Astrocyte (in vitro differentiated cells and primary cell): ENCODE results near the gene COL4A5. TPM values are rescaled to one million over a fixed set of nuclear protein-coding genes. Genes with fewer than 3 reads are reported as not detected.

Source experiments
- DNase-seq: peaks from one replicate; pipeline ENCODE4 v3.0.0-alpha.2; 2010; ENCODE audit warnings: low read depth
- FAIRE-seq: peaks from 2 replicates; lab custom pipeline; 2011; peaks lifted over from hg19 to GRCh38; lab: Jason Lieb, UNC
- H2AFZ ChIP-seq: 2 replicates; pipeline ENCODE4 v1.6.0; 2012; ENCODE audit warnings: low read depth, low read length, inconsistent platforms
- H3K27ac ChIP-seq: 2 replicates; pipeline ENCODE4 v1.5.1; 2011; ENCODE audit warnings: low read depth, low read length, inconsistent platforms
- H3K27me3 ChIP-seq: 2 replicates; pipeline ENCODE4 v1.6.0; 2011; ENCODE audit warnings: low read length, inconsistent platforms; ENCODE audit not compliant: insufficient read depth
- H3K36me3 ChIP-seq: 2 replicates; pipeline ENCODE4 v1.5.1; 2011; ENCODE audit warnings: low read length, inconsistent platforms; ENCODE audit not compliant: insufficient read depth
- H3K4me1 ChIP-seq: 2 replicates; pipeline ENCODE4 v1.5.1; 2011; ENCODE audit warnings: low read length, inconsistent platforms; ENCODE audit not compliant: insufficient read depth
- H3K4me2 ChIP-seq: 2 replicates; pipeline ENCODE4 v1.6.0; 2012; ENCODE audit warnings: low read length, inconsistent platforms
- H3K4me3 ChIP-seq: 2 replicates; pipeline ENCODE4 v1.5.1; 2011; ENCODE audit warnings: low read depth, mild to moderate bottlenecking, low read length, inconsistent platforms; ENCODE audit not compliant: insufficient read depth
- H3K79me2 ChIP-seq: 2 replicates; pipeline ENCODE4 v1.6.0; 2012; ENCODE audit warnings: mild to moderate bottlenecking, low read length, inconsistent platforms; ENCODE audit not compliant: insufficient read depth
- H3K9ac ChIP-seq: 2 replicates; pipeline ENCODE4 v1.6.0; 2012; ENCODE audit warnings: mild to moderate bottlenecking, low read length, inconsistent platforms
- H3K9me3 ChIP-seq: 2 replicates; pipeline ENCODE4 v1.5.1; 2012; ENCODE audit warnings: low read depth, mild to moderate bottlenecking, low read length, inconsistent platforms; ENCODE audit not compliant: insufficient read depth
- H4K20me1 ChIP-seq: 2 replicates; pipeline ENCODE4 v1.6.0; 2012; ENCODE audit warnings: low read length, inconsistent platforms; ENCODE audit not compliant: insufficient read depth
- H3K27ac Mint-ChIP-seq: one replicate; pipeline ENCODE4 v1.8.0; 2021; ENCODE audit warnings: mild to moderate bottlenecking, mixed read lengths; ENCODE audit not compliant: unreplicated experiment
- H3K27me3 Mint-ChIP-seq: one replicate; pipeline ENCODE4 v1.8.0; 2021; ENCODE audit warnings: low read depth, mixed read lengths; ENCODE audit not compliant: unreplicated experiment
- H3K36me3 Mint-ChIP-seq: one replicate; pipeline ENCODE4 v1.8.0; 2021; ENCODE audit warnings: low read depth, mixed read lengths; ENCODE audit not compliant: unreplicated experiment
- H3K4me1 Mint-ChIP-seq: one replicate; pipeline ENCODE4 v1.8.0; 2021; ENCODE audit warnings: low read depth, mixed read lengths; ENCODE audit not compliant: unreplicated experiment
- H3K4me3 Mint-ChIP-seq: one replicate; pipeline ENCODE4 v1.8.0; 2021; ENCODE audit warnings: mild to moderate bottlenecking, moderate library complexity, mixed read lengths; ENCODE audit not compliant: unreplicated experiment
- H3K9me3 Mint-ChIP-seq: one replicate; pipeline ENCODE4 v1.8.0; 2021; ENCODE audit warnings: mild to moderate bottlenecking, mixed read lengths; ENCODE audit not compliant: unreplicated experiment
- CTCF ChIP-seq: IDR thresholded peaks from 2 replicates; pipeline ENCODE4 v1.5.1; 2011; ENCODE audit warnings: low read depth, mild to moderate bottlenecking, inconsistent platforms, low read length, moderate library complexity; ENCODE audit not compliant: insufficient read depth
- EZH2 ChIP-seq: IDR thresholded peaks from 2 replicates; pipeline ENCODE4 v1.6.1; 2012; ENCODE audit warnings: mild to moderate bottlenecking, low read length, inconsistent platforms; ENCODE audit not compliant: insufficient read depth
- total RNA-seq: library from RNA; stranded (reverse); gene quantifications from 2 replicates; pipeline ENCODE4 v1.2.1, GENCODE V29; 2021

COL4A5 gene
- total RNA-seq, 1 donor from 2014 or later = 57.1 TPM

DNA sequence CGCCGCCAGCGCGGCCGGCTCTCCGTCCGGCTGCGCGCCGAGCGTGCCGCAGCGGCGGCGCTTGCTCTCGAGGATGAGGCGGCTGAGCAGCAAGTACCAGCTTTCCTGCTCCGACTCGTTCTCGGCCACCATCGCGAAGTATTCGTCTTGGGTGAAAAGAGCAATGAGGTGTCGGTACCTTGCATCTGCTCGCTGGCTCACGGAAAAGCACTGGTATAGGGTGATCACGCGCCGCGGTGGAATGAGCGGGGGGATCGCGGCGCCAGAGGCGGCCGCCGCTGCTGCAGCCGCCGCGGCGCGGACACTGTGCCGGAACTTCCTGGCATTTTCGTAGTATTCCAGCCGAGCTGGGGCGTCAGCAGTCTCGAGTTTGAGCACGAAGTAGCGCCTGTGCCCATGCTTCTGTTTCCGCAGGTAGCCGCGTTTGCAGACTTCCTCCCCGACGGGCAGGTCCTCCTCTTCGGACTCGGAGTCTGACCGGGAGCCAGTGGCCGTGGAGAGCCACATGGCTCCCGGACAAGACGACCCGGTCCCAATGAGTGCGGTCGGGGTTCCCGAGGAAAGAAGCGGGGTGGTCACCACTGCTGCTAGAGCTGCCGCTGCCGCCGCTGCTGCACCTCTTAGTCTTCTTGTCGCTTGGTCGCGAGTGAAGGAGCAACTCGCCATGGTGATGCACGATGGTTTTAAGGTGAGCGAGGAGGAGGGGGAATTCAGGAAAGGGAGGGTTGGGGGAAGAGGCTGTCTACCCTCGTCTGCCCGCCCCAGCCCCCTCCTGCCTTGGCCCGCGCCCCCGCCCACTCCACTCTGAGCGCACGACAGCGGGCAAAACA, 296.3 kb downstream of the COL4A5 start:
- TF ChIP-seq EZH2 = peak; percentile 28
- no peak for TF ChIP-seq CTCF
- Histone ChIP-seq H3K4me1 (peaks cover 2% of the 10 kb centered on the region), H3K27me3 (peaks cover 53% of the 10 kb centered on the region), H3K27ac (no peak overlapping the region), H2AFZ (peak overlapping the region; percentile 66), H4K20me1 (no peaks in the 10 kb centered on the region), H3K4me2 (peak overlapping the region; percentile 83), H3K4me3 (peak overlapping the region; percentile 48), H3K36me3 (no peaks in the 10 kb centered on the region), H3K9me3 (no peaks in the 10 kb centered on the region), H3K79me2 (no peaks in the 10 kb centered on the region), H3K9ac (no peak overlapping the region)
- Mint-ChIP-seq H3K4me1 (no peaks in the 10 kb centered on the region), H3K4me3 (peak overlapping the region; percentile 85), H3K9me3 (no peaks in the 10 kb centered on the region), H3K36me3 (no peaks in the 10 kb centered on the region), H3K27me3 (peaks cover 41% of the 10 kb centered on the region), H3K27ac (no peak overlapping the region)
- FAIRE-seq (no peak), DNase-seq (peak; percentile 2)

- Histone ChIP-seq H3K9me3 (no peaks in the 10 kb centered on the region), H3K79me2 (no peaks in the 10 kb centered on the region), H3K9ac (no peak within 1 kb of the TSS), H3K36me3 (no peaks in the 10 kb centered on the region), H3K27ac (no peak within 1 kb of the TSS), H3K4me2 (peak within 1 kb of the TSS; percentile 83), H3K27me3 (peaks cover 45% of the 10 kb centered on the region), H3K4me1 (peaks cover 2% of the 10 kb centered on the region), H2AFZ (peak within 1 kb of the TSS; percentile 66), H4K20me1 (no peaks in the 10 kb centered on the region), H3K4me3 (peak within 1 kb of the TSS; percentile 48)
- Mint-ChIP-seq H3K4me1 (no peaks in the 10 kb centered on the region), H3K4me3 (peak within 1 kb of the TSS; percentile 85), H3K27me3 (peaks cover 32% of the 10 kb centered on the region), H3K27ac (no peak within 1 kb of the TSS), H3K9me3 (no peaks in the 10 kb centered on the region), H3K36me3 (no peaks in the 10 kb centered on the region)
- no peak for TF ChIP-seq EZH2
- DNase-seq = no peak
- no peak for FAIRE-seq
Observed at GRCh38 chrX:108736509-108737479, 297.2 kb downstream of the COL4A5 start, which contains the start of gene IRS4. IRS4 (minus strand) TSS chrX:108736563.

GRCh38 chrX:108737754-108738153, 298.1 kb downstream of the COL4A5 start:
- no peaks in the 10 kb centered on the region for H3K9me3 ChIP-seq
- Mint-ChIP-seq H3K9me3 (no peaks in the 10 kb centered on the region), H3K27me3 (peaks cover 24% of the 10 kb centered on the region), H3K4me3 (no peak overlapping the region), H3K4me1 (no peaks in the 10 kb centered on the region), H3K27ac (no peak overlapping the region), H3K36me3 (no peaks in the 10 kb centered on the region)
- no peak overlapping the region for H3K4me2 ChIP-seq
- no peak for FAIRE-seq
- H3K27me3 ChIP-seq = peaks cover 43% of the 10 kb centered on the region
- H4K20me1 ChIP-seq = no peaks in the 10 kb centered on the region
- no peak for DNase-seq
- no peaks in the 10 kb centered on the region for H3K36me3 ChIP-seq
- no peak overlapping the region for H3K4me3 ChIP-seq
- H2AFZ ChIP-seq = no peak overlapping the region
- no peak for TF ChIP-seq CTCF
- TF ChIP-seq EZH2 = no peak
- H3K9ac ChIP-seq = no peak overlapping the region
- peaks cover 2% of the 10 kb centered on the region for H3K4me1 ChIP-seq
- no peak overlapping the region for H3K27ac ChIP-seq
- no peaks in the 10 kb centered on the region for H3K79me2 ChIP-seq
